KOPT-K1 (cell line): ENCODE measurements around the gene ZDHHC14.

Experiments used
- H3K27ac ChIP-seq: fragments of 200-600 bp; sonication (generic); 2 replicates; pipeline ENCODE4 v1.5.1; 2016; ENCODE audit warnings: antibody characterized with exemption, mild to moderate bottlenecking, low read depth, low read length; ENCODE audit not compliant: poor library complexity, severe bottlenecking
- H3K36me3 ChIP-seq: fragments of 200-600 bp; sonication (generic); 2 replicates; pipeline ENCODE4 v1.5.1; 2017; ENCODE audit warnings: antibody characterized with exemption, mild to moderate bottlenecking, low read length, moderate library complexity; ENCODE audit not compliant: insufficient read depth
- H3K9me3 ChIP-seq: fragments of 200-600 bp; sonication (generic); 2 replicates; pipeline ENCODE4 v1.5.1; 2017; ENCODE audit warnings: antibody characterized with exemption, low read length, mild to moderate bottlenecking; ENCODE audit not compliant: insufficient read depth, poor library complexity, severe bottlenecking

Gene ZDHHC14

DNA sequence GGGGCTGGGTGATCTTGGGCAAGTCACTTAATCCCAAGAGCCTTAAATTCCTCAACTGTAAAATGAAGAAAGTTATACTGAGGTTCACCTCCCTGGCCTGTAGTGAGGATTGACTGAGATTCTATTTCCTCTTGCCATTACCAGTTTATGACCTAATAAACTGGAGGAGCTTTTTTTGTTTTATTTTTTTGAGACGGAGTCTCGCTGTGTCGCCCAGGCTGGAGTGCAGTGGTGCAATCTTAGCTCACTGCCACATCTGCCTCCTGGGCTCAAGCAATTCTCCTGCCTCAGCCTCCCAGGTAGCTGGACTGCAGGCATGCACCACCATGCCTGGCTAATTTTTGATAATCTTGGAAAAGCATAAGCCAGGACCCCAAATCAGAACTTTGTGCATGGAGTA, 280.7 kb downstream of the ZDHHC14 start:
- H3K9me3 ChIP-seq: no peaks in the 10 kb centered on the region
- H3K27ac ChIP-seq: no peak overlapping the region
- H3K36me3 ChIP-seq: no peaks in the 10 kb centered on the region

DNA sequence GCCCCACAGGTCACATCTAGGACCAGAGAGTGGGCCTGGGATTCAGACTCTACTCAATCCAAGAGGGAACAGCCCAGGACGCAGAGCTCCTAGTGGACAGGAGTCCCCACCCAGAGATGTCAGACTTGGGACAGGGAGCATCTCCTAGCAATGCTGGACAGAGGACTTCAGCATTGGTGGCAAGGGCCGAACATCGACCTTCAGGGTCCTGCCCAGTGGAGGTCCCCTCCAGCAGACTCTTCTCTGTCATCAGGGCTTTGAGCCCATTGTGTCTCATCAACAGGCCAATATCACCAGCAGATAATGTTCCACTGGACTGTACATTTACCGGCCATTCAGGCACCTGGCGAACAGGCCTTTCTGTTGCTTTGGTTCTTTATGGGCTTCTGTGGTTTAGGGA, 282.3 kb downstream of the ZDHHC14 start:
- H3K9me3 ChIP-seq: no peaks in the 10 kb centered on the region
- no peak overlapping the region for H3K27ac ChIP-seq
- no peaks in the 10 kb centered on the region for H3K36me3 ChIP-seq

DNA sequence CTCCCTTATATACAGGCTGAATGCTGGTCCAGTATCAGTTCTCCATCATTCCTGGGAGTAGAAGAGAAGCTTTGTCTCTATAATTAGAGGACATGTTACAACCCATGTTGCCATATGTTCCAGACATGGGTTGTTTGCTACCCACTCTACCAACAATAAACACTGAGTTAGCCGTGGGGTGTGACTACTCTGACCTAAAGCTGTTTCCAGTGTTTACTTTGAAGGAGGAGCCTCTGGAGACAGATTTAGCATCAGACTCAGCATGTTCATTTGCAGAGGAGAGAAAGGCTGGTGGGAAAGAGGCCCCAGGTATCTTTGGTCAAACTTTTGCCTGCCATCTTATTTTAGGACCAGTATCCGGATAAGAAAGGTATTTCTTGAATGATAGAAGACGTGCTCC, 284.2 kb downstream of the ZDHHC14 start:
- H3K36me3 ChIP-seq: no peaks in the 10 kb centered on the region
- H3K9me3 ChIP-seq: no peaks in the 10 kb centered on the region
- H3K27ac ChIP-seq: no peak overlapping the region

DNA sequence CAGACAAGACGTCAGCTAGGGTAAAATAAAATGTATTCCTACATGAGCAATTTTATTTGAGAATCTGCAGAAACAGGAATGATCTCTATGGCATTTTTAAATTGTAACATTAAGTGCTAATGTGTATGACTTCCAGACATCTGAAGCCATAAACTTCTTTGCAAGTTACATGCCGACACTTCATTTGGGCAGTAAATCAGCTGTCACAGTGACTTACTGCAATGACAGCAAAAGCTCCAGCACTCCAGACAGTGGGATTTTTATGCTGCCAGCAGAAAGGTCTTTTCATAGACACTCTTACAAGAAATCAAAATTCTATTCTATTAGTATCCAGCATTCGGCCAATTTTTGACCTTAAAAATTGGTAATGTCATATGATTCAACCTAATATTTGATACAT, 285.7 kb downstream of the ZDHHC14 start:
- no peaks in the 10 kb centered on the region for H3K36me3 ChIP-seq
- H3K9me3 ChIP-seq: no peaks in the 10 kb centered on the region
- H3K27ac ChIP-seq: no peak overlapping the region

DNA sequence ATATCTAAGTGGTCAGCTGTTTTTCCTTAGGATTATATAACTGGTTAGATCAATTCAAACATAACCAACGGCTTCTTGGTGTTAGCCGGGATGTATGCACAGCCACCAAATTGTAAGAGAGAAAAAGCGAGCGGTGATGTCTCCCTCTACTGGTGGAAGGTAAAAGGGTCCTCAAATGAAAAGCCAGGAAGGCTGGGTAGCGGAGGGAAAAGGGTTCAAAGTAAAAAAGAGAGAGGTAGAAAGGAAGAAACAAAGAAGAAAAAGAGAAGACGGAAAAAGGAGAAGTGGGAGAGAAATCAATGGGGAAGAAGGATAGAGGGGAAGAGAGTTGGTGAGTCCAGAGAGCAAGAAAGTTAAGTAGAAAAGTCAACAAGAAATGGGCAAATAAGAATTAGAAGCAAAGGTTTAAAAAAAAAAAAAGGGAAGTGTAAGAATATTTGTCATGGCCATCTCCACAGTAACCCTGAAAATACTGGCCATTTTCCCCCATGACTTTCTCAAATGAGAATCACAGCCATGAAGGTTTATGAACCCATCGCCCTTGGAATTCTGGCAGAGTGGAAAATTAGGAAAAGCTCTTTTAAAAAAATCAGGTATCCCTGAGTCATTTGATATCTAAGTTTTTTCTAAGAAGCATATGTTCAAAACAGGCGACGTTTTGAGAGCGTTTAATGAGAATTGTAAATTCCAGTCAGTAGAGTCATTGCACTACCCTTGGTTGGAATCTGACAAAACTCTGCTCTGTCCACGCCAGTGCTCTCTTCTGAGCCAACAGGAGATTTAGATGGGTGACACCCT, 286.4 kb downstream of the ZDHHC14 start:
- H3K9me3 ChIP-seq: no peaks in the 10 kb centered on the region
- no peak overlapping the region for H3K27ac ChIP-seq
- no peaks in the 10 kb centered on the region for H3K36me3 ChIP-seq

DNA sequence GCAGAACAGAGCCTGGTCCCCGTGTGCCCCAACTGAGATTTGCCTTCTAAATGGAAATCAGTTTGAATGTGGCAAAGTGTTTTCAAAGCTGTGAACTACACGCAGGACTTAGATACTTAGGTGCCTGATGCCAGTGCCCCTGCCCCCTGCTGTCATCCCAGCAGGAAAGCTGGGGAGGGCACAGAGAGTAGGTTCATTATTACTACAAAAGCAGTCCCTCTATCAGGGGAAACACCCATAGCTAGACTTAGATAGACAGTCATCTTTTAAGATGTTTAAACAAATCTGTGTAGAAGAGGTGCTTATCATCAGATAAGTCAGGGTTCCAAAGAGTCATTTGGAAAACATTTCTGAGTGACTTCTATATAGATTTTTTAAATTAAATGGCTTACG, 287.0 kb downstream of the ZDHHC14 start:
- H3K9me3 ChIP-seq: no peaks in the 10 kb centered on the region
- no peaks in the 10 kb centered on the region for H3K36me3 ChIP-seq
- no peak overlapping the region for H3K27ac ChIP-seq

DNA sequence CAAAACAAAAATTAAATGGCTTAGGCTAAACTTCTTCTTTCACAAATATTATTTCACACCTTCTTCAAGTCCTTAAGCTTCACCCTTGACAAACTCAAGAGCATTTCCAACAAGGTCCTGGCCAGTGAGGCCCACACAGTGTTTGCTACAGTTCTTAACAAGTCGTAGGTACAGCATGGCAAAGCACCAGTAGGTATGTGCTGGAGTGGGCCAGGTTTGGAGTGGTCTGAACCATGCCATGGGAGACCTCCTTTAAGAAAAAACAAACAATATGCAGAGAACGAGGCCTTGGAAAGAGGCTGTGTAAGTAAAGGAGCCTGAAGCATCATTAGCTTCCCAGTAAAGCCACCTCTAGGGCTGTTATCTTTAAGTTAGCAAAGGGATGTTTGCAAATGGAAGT, 287.7 kb downstream of the ZDHHC14 start:
- H3K27ac ChIP-seq: no peak overlapping the region
- no peaks in the 10 kb centered on the region for H3K9me3 ChIP-seq
- no peaks in the 10 kb centered on the region for H3K36me3 ChIP-seq

DNA sequence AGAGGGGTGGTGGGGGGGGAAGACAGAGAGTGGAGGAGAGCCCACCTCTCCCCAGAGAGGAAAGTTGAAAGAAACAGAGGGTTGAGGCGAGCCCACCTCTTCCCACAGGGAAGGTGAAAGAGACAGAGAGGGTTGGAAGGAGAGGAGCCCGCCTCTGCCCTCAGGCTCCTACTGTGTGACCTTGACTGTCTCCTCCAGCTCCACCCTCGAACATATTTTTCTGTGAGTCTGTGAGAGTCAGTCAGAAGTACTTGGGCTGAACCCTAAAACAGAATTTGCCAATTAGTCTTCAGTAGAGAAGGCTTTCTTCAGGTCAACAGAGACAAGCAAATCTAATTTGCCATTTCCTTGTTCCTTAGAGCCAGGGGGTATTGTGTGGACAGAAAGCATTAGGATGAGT, 288.3 kb downstream of the ZDHHC14 start:
- no peaks in the 10 kb centered on the region for H3K36me3 ChIP-seq
- no peaks in the 10 kb centered on the region for H3K9me3 ChIP-seq
- no peak overlapping the region for H3K27ac ChIP-seq

DNA sequence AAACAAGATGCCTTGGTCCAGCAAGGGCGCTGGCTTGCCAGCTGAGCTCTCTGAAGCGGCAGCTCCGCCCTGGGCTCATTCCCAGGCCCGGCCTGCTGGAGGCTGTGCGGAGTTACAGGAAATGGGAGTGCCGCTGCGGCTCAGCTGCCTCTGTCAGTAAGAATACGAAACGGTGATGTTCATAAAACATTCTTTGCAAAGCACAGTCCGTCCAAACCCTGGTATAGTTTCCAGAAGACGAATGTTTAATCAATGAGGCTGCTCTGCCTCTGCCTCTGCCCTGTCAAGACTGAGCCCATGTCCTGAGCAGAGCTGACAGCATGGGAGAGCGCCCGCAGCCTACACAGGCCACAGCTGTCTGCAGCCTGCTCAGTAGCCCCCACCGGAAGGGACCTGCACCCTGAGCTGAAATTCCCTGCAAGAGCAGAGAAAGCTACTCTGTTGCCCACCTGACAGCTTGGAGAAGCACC, 288.8 kb downstream of the ZDHHC14 start:
- H3K9me3 ChIP-seq: no peaks in the 10 kb centered on the region
- H3K27ac ChIP-seq: no peak overlapping the region
- H3K36me3 ChIP-seq: no peaks in the 10 kb centered on the region

DNA sequence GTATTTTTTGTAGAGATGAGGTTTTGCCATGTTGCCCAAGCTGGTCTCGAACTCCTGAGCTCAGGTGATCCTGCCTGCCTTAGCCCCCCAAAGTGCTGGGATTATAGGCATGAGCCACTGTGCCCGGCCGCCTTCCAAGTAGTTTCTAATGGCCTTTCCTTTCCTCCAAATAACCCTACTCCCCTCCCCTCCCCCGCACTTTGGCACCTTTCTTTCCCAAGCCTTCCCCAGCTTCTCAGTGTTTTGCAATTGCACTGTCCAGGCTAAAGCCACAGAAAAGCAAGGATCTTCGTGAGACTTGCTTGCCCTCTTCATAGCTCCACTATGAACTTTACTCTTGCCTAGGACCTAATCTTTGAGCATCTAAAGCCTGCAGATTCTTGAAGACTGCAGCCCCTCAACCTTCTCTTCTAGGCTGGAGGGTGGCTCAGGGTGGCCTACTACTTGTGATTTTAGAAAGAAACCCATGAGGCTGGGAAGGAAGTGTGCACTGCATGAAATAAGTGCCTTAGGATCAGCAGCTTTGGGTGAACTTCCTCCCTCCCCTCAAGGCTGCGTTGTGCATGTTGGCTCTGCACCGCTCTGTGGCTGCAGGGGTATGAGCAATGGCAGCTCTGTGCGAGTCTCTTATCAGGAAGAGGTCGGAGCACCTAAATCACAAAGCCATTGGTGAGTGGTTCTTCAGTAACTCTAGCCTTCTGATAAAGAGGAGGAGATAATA, 289.6 kb downstream of the ZDHHC14 start:
- H3K27ac ChIP-seq: no peak overlapping the region
- H3K36me3 ChIP-seq: no peaks in the 10 kb centered on the region
- H3K9me3 ChIP-seq: no peaks in the 10 kb centered on the region

DNA sequence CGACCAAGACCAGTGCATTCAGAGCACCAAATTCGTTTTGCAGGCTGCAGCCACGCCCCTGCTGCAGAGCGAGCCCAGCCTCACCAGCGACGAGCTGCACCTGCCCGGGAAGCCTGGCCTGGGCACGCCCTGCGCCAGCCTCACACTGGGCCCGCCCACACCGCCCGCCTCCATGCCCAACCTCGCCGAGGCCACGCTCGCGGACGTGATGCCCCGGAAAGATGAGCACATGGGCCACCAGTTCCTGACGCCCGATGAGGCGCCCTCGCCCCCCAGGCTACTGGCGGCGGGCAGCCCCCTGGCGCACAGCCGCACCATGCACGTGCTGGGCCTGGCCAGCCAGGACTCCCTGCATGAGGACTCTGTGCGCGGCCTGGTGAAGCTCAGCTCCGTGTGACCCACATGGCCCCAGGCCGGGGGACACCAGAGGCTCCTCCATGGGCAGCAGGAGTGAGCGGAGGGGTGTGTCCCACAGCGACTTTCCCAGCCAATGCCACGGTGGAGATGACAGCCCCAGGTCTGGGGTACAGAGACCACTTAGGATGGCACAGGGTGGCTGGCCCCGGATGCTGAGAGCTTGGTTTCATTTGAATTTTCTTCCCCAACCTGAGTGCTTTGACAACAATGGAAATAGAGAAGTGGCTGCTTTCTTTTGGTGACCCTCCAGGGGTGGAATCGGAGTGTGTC, 291.9 kb downstream of the ZDHHC14 start:
- no peaks in the 10 kb centered on the region for H3K9me3 ChIP-seq
- H3K27ac ChIP-seq: no peak overlapping the region
- no peaks in the 10 kb centered on the region for H3K36me3 ChIP-seq

DNA sequence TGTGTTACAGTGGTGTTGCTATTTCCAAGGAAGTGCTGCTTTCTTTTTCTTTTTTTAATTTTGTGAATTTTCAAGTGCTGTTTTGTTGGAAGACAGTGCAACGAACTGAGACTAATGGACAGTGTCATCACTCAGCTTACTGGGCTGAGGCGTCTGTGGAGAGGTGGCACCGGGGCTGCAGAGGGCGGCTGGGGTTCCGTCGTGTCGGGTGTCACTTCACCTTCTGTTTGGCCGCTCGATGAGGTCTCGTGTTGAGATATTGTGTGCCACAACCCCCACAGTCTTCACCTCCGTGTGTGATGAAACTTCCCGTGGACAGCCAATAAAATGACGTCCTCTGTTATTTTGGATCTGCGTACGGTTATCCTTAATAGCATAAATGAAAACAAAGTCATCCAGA, 292.6 kb downstream of the ZDHHC14 start:
- H3K36me3 ChIP-seq: no peaks in the 10 kb centered on the region
- H3K9me3 ChIP-seq: no peaks in the 10 kb centered on the region
- no peak overlapping the region for H3K27ac ChIP-seq

DNA sequence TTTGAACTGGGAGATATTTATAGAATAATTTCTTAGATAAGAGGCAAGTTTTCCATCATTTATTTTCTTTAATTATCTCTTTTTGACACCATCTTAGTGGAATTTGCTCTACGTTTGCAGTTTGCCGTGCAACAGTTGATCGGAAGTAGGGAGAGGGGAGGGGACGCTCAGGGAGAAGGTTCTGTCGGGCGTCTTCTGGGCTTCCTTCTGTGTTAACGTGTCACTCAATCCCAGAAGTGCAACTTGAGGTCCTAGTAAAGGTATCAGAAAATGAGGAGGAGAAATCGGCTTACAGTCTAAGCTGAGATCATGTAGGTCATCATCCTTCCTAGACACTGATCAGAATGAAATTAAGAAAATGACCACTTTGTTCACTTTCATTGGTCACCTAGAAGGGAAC, 293.1 kb downstream of the ZDHHC14 start:
- Histone ChIP-seq H3K27ac (no peak overlapping the region), H3K36me3 (no peaks in the 10 kb centered on the region), H3K9me3 (no peaks in the 10 kb centered on the region)

DNA sequence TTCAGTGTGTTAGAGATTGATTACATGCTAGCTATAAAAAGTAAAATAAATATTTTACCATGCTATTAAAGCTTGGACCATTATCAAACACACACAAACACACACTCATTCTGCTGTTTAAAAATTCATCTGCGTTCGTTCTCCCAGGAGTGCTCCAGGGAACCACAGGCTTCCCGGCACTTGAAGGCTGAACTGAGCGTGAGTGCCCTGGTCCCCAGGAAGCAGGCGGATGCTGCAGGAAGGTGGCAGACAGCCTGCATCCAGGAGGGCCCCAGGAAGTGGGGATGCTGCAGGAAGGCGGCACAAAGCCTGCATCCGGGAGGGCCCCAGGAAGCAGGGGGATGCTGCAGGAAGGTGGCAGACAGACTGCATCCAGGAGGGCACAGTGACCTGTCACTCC, 294.8 kb downstream of the ZDHHC14 start:
- no peak overlapping the region for H3K27ac ChIP-seq
- H3K9me3 ChIP-seq: no peaks in the 10 kb centered on the region
- no peaks in the 10 kb centered on the region for H3K36me3 ChIP-seq

DNA sequence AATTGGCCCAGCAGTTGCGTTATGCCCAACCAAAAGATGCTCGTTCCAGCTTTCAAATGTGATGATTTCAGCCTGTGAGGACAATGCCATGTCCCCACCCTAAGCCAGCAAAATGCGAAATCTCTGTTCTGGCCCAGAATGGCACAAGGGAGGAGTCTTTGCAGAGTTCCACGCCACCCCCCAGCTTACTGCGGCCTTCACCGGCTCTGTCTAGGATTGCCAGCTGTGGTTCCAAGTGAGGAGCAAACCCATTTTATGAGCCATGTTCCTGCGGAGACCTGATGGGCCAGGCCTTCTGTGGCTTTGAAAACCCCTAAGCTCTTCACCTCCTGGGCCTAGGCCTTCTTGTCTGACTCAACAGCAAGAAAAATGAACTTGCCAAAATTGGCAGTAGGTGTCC, 295.3 kb downstream of the ZDHHC14 start:
- no peaks in the 10 kb centered on the region for H3K36me3 ChIP-seq
- no peaks in the 10 kb centered on the region for H3K9me3 ChIP-seq
- H3K27ac ChIP-seq: no peak overlapping the region
